ENCODE measurements around the gene DPYSL4. TPM values are rescaled to one million over a fixed set of nuclear protein-coding genes. Genes with fewer than 3 reads are reported as not detected.

The DPYSL4 gene
- total RNA-seq, 1 donor from 2014 or later: 35.2 TPM

DNA sequence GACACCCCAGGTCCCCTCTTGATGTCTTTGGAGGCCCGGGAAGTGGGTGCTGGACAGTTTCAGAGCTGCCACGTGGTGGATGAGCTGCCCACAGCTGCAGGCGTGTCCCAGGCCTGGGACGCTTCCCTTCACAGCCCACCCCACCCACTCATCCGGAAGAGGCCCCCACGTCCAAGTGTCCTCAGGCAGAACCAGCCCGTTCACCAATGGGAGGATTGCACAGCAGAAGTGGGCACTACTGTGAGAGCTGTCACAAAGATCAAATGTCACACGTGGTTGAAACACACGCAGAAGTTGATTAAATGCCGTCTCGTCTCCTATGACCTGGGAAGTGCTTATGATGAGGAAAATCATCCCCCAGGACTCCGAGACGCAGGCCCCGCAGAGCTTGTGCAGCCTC, 68.1 kb downstream of the DPYSL4 start:
- Mint-ChIP-seq H3K4me1 (ENCODE audit: low read depth) (no peaks in the 10 kb centered on the region), H3K36me3 (ENCODE audit: low read depth) (no peaks in the 10 kb centered on the region), H3K9me3 (ENCODE audit: low read depth) (no peaks in the 10 kb centered on the region), H3K4me3 (ENCODE audit: unreplicated experiment) (no peak overlapping the region), H3K27ac (ENCODE audit: unreplicated experiment) (no peak overlapping the region), H3K27me3 (ENCODE audit: low read depth) (no peaks in the 10 kb centered on the region)
- no peak for DNase-seq (ENCODE audit: low spot score)
- TF ChIP-seq, protein P1, sequence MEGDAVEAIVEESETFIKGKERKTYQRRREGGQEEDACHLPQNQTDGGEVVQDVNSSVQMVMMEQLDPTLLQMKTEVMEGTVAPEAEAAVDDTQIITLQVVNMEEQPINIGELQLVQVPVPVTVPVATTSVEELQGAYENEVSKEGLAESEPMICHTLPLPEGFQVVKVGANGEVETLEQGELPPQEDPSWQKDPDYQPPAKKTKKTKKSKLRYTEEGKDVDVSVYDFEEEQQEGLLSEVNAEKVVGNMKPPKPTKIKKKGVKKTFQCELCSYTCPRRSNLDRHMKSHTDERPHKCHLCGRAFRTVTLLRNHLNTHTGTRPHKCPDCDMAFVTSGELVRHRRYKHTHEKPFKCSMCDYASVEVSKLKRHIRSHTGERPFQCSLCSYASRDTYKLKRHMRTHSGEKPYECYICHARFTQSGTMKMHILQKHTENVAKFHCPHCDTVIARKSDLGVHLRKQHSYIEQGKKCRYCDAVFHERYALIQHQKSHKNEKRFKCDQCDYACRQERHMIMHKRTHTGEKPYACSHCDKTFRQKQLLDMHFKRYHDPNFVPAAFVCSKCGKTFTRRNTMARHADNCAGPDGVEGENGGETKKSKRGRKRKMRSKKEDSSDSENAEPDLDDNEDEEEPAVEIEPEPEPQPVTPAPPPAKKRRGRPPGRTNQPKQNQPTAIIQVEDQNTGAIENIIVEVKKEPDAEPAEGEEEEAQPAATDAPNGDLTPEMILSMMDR (IDR thresholded peaks at IDR 0.05): no peak

Other genes starting within 250 kb of the DPYSL4 start
- gene BNIP3, start 205.0 kb upstream of the DPYSL4 start, total RNA-seq: 31.0 to 97.4 TPM (median 88.9 TPM) in 3 replicates
- 0.67 to 1.6 TPM (median 0.69 TPM) in 3 replicates for gene JAKMIP3, start 121.0 kb upstream of the DPYSL4 start, total RNA-seq
- 15.8 to 17.9 TPM (median 17.2 TPM) in 3 replicates for gene STK32C, start 121.0 kb downstream of the DPYSL4 start, total RNA-seq
- gene LRRC27, start 145.2 kb downstream of the DPYSL4 start, total RNA-seq: 10.2 to 14.4 TPM (median 13.2 TPM) in 3 replicates
- gene PWWP2B, start 210.3 kb downstream of the DPYSL4 start, total RNA-seq: 9.9 to 13.9 TPM (median 13.2 TPM) in 3 replicates